LNCaP clone FGC (cell line): Measurements from ENCODE around the gene ALDH6A1.
A peak's percentile ranks its signal among the peaks of the same experiment; 100 is the strongest.

ENCODE experiments used
- DNase-seq: peaks from one replicate; pipeline ENCODE4 v3.0.0-alpha.2; 2011; ENCODE audit warnings: low read depth
- H3K4me3 ChIP-seq: 2 replicates; pipeline ENCODE4 v1.5.1; 2011; ENCODE audit warnings: mild to moderate bottlenecking, low read depth, low read length, control low read depth
- TF ChIP-seq, protein P1 (sequence below): IDR thresholded peaks from 2 replicates; pipeline ENCODE4 v1.5.1; 2012; ENCODE audit warnings: mild to moderate bottlenecking; ENCODE audit not compliant: control insufficient read depth, insufficient read depth; ENCODE audit errors: extremely low read depth

ALDH6A1 gene

DNA sequence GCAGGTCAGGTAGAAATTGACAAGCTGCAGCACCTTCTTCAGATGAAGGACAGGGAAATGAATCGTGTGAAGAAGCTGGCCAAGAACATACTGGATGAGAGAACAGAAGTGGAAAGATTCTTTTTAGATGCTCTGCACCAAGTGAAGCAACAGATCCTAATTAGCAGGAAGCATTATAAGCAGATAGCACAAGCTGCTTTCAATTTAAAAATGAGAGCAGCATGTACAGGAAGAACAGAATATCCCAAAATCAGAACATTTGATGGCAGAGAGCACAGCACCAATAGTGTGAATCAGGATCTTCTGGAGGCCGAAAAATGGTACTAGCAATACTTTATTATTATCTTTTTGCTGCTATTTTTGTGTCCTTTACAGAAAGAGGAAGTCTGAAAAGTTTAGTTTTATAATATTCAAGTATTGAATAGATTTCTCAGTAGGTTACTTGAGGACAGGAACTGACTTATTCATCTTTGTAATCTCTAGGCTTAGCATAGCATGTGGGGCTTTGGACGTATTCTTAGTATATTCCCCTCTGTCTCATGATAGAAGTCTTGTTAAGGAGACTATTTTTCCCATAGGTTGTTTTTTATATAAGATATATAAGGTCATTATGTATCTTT lies 34.3 kb downstream of the ALDH6A1 start:
- TF ChIP-seq, protein P1, sequence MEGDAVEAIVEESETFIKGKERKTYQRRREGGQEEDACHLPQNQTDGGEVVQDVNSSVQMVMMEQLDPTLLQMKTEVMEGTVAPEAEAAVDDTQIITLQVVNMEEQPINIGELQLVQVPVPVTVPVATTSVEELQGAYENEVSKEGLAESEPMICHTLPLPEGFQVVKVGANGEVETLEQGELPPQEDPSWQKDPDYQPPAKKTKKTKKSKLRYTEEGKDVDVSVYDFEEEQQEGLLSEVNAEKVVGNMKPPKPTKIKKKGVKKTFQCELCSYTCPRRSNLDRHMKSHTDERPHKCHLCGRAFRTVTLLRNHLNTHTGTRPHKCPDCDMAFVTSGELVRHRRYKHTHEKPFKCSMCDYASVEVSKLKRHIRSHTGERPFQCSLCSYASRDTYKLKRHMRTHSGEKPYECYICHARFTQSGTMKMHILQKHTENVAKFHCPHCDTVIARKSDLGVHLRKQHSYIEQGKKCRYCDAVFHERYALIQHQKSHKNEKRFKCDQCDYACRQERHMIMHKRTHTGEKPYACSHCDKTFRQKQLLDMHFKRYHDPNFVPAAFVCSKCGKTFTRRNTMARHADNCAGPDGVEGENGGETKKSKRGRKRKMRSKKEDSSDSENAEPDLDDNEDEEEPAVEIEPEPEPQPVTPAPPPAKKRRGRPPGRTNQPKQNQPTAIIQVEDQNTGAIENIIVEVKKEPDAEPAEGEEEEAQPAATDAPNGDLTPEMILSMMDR, result no peak
- H3K4me3 ChIP-seq, result no peak overlapping the region
- no peak for DNase-seq

DNA sequence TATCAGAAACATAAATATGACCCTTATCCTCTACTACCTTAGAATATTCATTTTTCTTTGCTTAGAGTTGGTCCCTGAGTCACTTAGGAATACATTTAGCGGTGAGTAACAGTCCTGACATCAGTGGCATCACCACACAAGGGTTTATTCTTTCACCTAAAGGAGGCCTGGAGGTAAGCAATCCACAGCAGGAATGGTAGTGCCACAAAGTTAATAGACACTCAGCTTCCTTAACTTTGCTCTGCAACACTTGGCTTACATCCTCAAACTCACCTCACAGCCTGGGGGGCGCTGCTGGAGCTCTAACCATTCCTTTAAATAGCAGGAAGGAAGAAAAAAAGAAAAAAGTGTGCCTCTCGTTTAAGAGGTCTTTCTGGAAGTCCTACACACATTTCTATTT lies 36.0 kb downstream of the ALDH6A1 start:
- TF ChIP-seq, protein P1, result no peak
- no peak for DNase-seq
- H3K4me3 ChIP-seq, result no peak overlapping the region

DNA sequence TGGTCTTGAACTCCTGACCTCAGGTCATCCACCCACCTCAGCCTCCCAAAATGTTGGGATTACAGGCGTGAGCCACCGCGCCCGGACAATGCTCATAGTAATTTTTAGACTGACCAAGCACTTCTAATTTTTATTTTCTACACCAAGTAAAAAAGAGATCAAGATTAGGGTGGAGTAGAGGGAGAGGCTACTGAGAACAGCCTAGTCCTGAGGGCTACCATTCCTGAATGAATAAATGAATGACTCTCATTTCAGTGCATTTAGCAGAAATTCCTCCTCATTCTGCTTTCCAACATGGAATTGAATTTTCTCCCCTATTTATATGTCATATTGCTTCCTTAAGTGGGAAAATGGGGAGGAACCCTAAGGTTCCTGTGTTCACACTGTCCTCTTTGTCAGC lies 38.7 kb downstream of the ALDH6A1 start:
- TF ChIP-seq, protein P1, result no peak
- DNase-seq, result no peak
- no peak overlapping the region for H3K4me3 ChIP-seq

DNA sequence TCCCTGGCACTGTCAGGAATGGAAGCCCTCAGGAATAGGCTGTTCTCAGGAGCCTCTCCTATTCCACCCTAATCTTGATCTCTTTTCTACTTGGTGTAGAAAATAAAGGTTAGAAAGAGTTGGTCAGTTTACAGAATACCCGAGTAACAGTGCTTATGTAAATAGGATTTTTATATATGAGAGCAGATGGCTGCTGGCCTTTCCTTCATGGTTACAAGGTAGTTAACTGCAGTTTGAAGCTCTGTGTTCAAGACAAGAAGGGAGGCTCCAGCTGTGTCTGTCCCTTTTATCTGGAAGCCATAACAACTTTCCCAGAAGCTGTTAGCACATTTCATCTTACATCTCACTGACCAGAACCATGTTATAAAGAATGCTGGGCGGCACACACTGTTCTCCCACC lies 42.0 kb downstream of the ALDH6A1 start:
- TF ChIP-seq, protein P1, result no peak
- DNase-seq, result no peak
- no peak overlapping the region for H3K4me3 ChIP-seq

DNA sequence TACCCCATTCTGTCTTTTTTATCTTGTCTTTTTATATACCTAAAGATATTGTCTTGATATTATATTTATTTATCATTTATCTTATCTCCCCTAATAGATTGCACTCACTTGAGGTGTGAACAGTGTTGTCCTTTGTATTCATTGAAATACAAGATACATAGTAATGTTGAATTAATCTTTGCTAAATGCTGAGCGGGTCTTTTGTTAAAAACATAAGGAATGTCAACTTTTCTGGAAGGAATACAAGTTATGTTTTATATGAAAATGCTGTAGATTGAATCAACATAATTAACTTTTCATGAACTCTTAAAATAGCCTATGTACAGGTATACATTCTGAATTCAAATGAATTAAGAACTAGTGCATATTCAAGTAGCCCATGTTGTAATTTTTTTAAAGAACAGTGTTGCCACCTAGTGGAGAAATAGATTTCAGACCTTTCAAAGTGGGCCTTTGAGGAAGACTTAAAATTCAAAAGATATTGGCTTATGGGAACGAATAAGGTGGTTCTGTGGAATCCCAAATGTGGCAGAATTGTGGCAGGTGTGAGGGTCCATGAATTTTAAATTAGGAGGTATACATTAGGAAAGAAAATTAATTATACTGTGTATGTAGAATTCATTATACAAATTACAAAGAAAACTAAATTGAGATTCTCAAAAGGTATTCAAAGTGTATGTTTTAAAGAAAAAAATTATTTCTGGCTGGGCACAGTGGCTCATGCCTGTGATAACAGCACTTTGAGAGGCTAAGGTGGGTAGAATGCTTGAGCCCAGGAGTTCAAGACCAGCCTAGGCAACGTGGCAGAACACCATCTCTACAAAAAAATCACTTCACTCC lies 46.0 kb downstream of the ALDH6A1 start:
- no peak for DNase-seq
- no peak overlapping the region for H3K4me3 ChIP-seq
- TF ChIP-seq, protein P1, result peak; percentile 50

DNA sequence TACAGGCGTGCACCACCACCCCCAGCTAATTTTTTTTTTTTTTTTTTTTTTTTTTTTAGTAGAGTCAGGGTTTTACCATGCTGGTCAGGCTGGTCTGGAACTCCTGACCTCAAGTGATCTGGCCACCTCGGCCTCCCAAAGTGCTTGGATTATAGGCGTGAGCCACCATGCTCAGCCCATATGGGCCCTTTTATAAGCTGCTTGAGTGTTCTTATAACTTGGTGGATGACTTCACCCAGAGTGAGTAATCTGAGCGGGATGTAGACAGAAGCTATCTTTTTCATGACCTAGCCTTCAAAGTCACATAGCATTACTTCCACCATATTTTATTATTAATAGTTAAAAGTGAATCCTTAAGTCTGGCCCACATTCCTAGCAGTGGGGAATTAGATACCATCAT lies 48.7 kb downstream of the ALDH6A1 start:
- TF ChIP-seq, protein P1, result no peak
- no peak for DNase-seq
- H3K4me3 ChIP-seq, result no peak overlapping the region
